ENCODE measurements around the gene CACNA2D3.

DNA sequence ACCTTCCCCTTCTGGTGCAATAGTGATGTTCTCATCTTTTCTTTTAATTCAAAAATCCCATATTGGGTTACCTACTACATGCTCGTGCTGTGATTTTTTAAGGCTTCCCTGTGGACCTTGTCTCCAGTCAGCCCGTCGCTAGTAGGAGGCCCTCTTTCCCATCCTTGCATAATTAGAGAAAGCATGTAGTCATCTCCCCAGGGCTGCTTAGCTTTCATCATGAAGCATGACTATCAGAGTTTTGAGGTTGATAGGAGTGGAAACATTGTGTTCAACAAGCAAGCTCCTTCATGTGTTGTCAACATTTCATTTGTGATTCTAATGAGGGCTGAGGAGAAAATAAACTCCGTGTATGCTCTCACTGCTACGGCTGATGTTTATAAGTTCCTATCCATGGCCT lies 814.2 kb downstream of the CACNA2D3 start:
- no peak for TF ChIP-seq TAF1 (IDR thresholded peaks at IDR 0.05; ENCODE audit: low read depth, low read length)
- TF ChIP-seq POLR2A (IDR thresholded peaks at IDR 0.05; ENCODE audit: low read depth, low read length): no peak
- TF ChIP-seq POLR2AphosphoS5 (IDR thresholded peaks at IDR 0.05; ENCODE audit: low read depth, low read length): no peak

Data from GM12891 (cell line).